AG09309 (cell line): Measurements from ENCODE around the gene PPP1R16B.

ENCODE experiments used
- DNase-seq: peaks from one replicate; pipeline ENCODE4 v3.0.0-alpha.2; 2010; ENCODE audit warnings: low read depth
- H3K4me3 ChIP-seq: 2 replicates; pipeline ENCODE4 v1.5.1; 2011; ENCODE audit warnings: mild to moderate bottlenecking, low read depth, low read length, moderate library complexity; ENCODE audit not compliant: control insufficient read depth
- TF ChIP-seq, protein P1 (sequence below): IDR thresholded peaks from 2 replicates; pipeline ENCODE4 v1.5.1; 2011; ENCODE audit warnings: mild to moderate bottlenecking, low read depth, low read length, inconsistent platforms; ENCODE audit not compliant: insufficient read depth, control insufficient read depth; ENCODE audit errors: missing control alignments

Gene PPP1R16B

GRCh38 chr20:38893056-38893564 is 87.6 kb downstream of the PPP1R16B start:
- TF ChIP-seq, protein P1, sequence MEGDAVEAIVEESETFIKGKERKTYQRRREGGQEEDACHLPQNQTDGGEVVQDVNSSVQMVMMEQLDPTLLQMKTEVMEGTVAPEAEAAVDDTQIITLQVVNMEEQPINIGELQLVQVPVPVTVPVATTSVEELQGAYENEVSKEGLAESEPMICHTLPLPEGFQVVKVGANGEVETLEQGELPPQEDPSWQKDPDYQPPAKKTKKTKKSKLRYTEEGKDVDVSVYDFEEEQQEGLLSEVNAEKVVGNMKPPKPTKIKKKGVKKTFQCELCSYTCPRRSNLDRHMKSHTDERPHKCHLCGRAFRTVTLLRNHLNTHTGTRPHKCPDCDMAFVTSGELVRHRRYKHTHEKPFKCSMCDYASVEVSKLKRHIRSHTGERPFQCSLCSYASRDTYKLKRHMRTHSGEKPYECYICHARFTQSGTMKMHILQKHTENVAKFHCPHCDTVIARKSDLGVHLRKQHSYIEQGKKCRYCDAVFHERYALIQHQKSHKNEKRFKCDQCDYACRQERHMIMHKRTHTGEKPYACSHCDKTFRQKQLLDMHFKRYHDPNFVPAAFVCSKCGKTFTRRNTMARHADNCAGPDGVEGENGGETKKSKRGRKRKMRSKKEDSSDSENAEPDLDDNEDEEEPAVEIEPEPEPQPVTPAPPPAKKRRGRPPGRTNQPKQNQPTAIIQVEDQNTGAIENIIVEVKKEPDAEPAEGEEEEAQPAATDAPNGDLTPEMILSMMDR, result no peak
- DNase-seq, result no peak
- no peak overlapping the region for H3K4me3 ChIP-seq

DNA sequence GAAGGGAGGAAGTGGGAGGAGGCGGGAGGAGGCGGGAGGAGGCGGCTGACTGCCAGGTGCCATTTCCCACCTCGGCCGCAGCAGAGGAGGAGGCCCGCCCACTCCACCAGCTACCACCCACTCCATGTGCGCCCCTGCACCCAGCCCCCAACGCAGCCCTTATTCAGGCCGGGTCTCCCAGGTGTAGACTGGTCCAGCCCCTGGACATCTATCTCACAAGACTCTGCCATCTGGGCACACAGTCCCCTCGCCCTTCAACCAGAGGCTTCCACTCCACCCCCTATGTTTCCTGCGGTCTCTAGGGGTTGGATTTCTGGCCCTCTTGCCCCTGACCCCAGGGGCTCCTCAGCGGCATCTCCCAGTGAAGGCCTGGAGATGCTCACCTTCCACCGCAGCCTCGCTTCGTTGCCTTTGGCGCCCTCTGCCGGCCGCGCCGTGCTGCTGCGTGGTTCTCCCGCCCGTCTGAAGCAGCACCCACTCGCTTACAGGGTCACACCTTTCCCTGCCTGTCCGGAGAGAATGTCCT is 88.1 kb downstream of the PPP1R16B start:
- TF ChIP-seq, protein P1, result peak; percentile 95
- no peak for DNase-seq
- H3K4me3 ChIP-seq, result no peak overlapping the region

DNA sequence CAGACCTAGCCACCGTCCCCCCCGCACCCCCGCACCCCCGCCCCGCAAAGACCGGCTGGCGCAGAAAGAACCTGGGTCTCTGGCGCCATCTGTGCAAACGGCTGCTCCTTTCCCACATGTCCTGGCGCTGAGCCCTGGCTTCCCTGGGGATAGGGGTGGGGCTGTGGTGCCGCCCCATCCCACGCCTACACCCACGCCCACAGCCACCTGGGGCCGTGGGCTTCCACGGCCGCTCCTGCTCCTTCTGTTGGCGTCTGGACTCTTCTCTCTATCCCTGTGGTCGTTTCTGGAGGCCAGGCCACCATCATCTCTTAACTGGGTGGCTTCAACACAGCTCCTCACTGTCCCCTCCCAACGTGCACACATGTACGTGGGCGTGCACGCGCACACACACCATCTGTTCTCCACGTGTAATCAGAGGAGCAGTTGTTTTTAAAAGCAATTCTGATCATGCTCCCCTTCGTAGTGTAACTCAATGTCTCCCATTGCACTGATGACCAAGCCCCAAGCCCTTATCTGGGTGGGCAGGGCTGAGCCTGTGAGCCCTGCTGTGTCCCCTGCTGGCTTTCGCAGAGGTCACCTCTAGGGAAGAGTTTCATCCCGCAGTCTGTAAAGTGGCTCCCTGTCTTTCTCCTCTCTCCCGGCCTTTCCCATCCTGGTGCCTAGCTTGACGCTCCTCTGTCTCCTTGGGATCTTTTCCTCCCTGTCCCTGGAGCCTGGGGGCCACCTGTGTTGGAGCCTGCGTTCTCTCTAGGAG is 88.8 kb downstream of the PPP1R16B start:
- H3K4me3 ChIP-seq, result no peak overlapping the region
- no peak for DNase-seq
- TF ChIP-seq, protein P1, result no peak

GRCh38 chr20:38895098-38895949 is 89.8 kb downstream of the PPP1R16B start:
- no peak overlapping the region for H3K4me3 ChIP-seq
- no peak for DNase-seq

DNA sequence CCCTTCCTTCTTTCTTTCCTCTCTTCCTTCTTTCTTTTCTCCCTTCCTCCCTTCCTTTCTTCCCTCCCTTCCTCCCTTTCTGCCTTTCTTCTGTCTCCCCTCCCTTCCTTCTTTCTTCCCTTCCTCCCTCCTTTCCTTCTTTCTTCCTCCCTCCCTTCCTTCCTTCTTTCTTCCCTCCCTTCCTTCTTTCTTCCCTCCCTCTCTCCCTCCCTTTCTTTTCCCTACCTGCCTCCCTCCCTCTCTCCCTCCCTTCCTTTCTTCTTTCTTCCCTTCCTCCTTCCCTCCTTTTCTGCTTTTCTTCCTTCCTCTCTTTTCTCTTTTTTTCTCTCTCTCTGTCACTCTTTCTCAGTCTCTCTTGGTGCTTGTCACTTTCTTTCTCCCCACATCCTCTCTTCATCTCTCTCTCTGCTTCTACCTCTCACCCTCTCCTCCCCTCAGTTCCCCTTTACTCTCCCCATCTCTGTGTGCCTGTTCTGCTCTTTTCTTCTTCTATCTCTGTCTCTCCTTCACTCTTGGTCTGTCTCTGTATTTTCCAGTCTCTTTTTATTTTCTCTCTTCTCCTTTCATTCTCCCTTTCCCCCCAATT is 90.6 kb downstream of the PPP1R16B start:
- TF ChIP-seq, protein P1, result no peak
- no peak overlapping the region for H3K4me3 ChIP-seq

More at GRCh38 chr20:38895098-38895949, 89.8 kb downstream of the PPP1R16B start:
- TF ChIP-seq, protein P1, result no peak

DNA sequence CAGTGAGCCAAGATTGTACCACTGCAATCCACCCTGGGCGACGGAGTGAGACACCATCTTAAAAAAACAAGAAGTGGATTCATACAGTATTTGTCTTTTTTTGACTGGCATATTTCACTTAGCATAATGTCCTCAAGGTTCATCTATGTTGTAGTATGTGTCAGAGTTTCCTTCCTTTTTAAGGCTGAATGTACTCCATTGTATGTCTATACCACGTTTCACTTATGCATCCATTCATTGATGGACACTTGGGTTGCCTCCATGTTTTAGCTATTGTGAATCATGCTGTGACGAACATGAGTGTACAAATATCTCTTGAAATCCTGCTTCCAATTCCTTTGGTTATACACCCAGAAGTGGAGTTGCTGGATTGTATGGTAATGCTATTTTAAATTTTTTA is 91.8 kb downstream of the PPP1R16B start:
- H3K4me3 ChIP-seq, result no peak overlapping the region
- TF ChIP-seq, protein P1, result no peak
- DNase-seq, result no peak

More for the DNA sequence above, 90.6 kb downstream of the PPP1R16B start:
- DNase-seq, result no peak
